ENCODE measurements around the gene SLC4A3. TPM values are rescaled to one million over a fixed set of nuclear protein-coding genes. Genes with fewer than 3 reads are reported as not detected.

SLC4A3 gene
- total and polyA plus RNA-seq, 2 of the 8 experiments (the other 6 are each of a cell fraction or from before 2014, with no cell fraction given), result 4.8 to 7.4 TPM

GRCh38 chr2:219679571-219679970, 52.1 kb downstream of the SLC4A3 start:
- Histone ChIP-seq H4K20me1 (replicated peaks in 1 of 2; ENCODE audit: control insufficient read depth in 1 of 2, insufficient read depth in 2 of 2, low read length in 2 of 2) (no peaks in the 10 kb centered on the region), H3K79me1 (ENCODE audit: low read depth, low read length) (no peaks in the 10 kb centered on the region), H3K4me1 (replicated peaks in 1 of 4; ENCODE audit: control insufficient read depth in 3 of 4, insufficient read depth in 4 of 4, low read length in 3 of 4) (peaks cover 0 to under 1% (median under 1%) of the 10 kb centered on the region in 4 experiments; a peak in 3 of 7 replicates), H4K5ac (ENCODE audit: insufficient read length, low read depth, low read length) (no peak overlapping the region), H3K9ac (replicated peaks in 1 of 4; ENCODE audit: extremely low read depth in 1 of 4, low read depth in 3 of 4, low read length in 3 of 4) (no peak overlapping the region), H2BK120ac (replicated peaks; ENCODE audit: low read depth, low read length) (no peak overlapping the region), H3K4me2 (ENCODE audit: insufficient read depth in 1 of 2, low read depth in 2 of 2, low read length in 2 of 2) (no peak overlapping the region), H3K36me3 (ENCODE audit: control insufficient read depth in 2 of 4, insufficient read depth in 4 of 4, low read length in 3 of 4) (no peaks in the 10 kb centered on the region), H3K4me3 (ENCODE audit: extremely low read depth in 1 of 4, insufficient read depth in 2 of 4, low read depth in 3 of 4, low read length in 4 of 4) (no peak overlapping the region), H2BK5ac (ENCODE audit: low read depth, low read length) (no peak overlapping the region), H2BK20ac (ENCODE audit: low read length) (no peak overlapping the region), H3K23ac (ENCODE audit: insufficient read length) (no peak overlapping the region), H3K4ac (replicated peaks; ENCODE audit: insufficient read length, low read depth, low read length) (no peak overlapping the region), H3K14ac (ENCODE audit: insufficient read length) (no peak overlapping the region), H4K91ac (replicated peaks; ENCODE audit: insufficient read length, low read length) (no peak overlapping the region), H4K8ac (ENCODE audit: extremely low read depth, insufficient read depth, low read length) (no peak overlapping the region), H3K79me2 (ENCODE audit: control insufficient read depth in 1 of 2, insufficient read depth in 2 of 2, low read length in 2 of 2) (no peaks in the 10 kb centered on the region), H3K27me3 (replicated peaks in 1 of 4; ENCODE audit: control insufficient read depth in 3 of 4, extremely low read depth in 1 of 4, insufficient read depth in 3 of 4, low read length in 3 of 4) (no peaks in the 10 kb centered on the region; a peak in 2 of 7 replicates), H3K56ac (replicated peaks; ENCODE audit: insufficient read length, low read depth, low read length) (no peak overlapping the region), H3K9me3 (ENCODE audit: insufficient read depth in 2 of 2, low read depth in 1 of 2, low read length in 1 of 2) (peaks cover 5 to 10% of the 10 kb centered on the region in 2 experiments; a peak in 3 of 4 replicates), H2AFZ (ENCODE audit: low read length) (no peak overlapping the region), H3K23me2 (ENCODE audit: low read depth, low read length) (no peaks in the 10 kb centered on the region), H2BK12ac (ENCODE audit: low read depth, low read length) (no peak overlapping the region), H3K18ac (ENCODE audit: extremely low read depth, low read length) (no peak overlapping the region), H2AK5ac (ENCODE audit: low read depth, low read length) (no peak overlapping the region), H3K27ac (ENCODE audit: low read depth, low read length) (no peak overlapping the region), H2BK15ac (ENCODE audit: low read length) (no peak overlapping the region)
- CTCF ChIA-PET (ENCODE audit: partially characterized antibody), result interaction anchor here (0.7 to 3.6 kb wide), 8 partner anchors 9 to 138 kb away, joined by 3 to 23 read pairs (median 4); no protein-coding TSS in a partner anchor
- 55% methylated on average over 1 of the region's 1 CpG; no CpG with 5 or more reads in 1 of the 2 experiments for WGBS, 2 experiments (ENCODE audit: extremely low coverage in 1 of 2, insufficient coverage in 1 of 2, insufficient read length in 1 of 2, insufficient replicate concordance in 2 of 2, low coverage in 1 of 2, low lambda C conversion rate in 2 of 2, missing lambda C conversion rate in 1 of 2)
- POLR2A ChIA-PET (ENCODE audit: partially characterized antibody), result interaction anchor here (0.8 to 1.1 kb wide), 2 partner anchors 10 to 33 kb away, joined by 3 to 4 read pairs; no protein-coding TSS in a partner anchor
- DNase-seq (ENCODE audit: low read depth in 1 of 2, low spot score in 2 of 2) (no peak), FAIRE-seq (no peak)
- TF ChIP-seq SRF (IDR thresholded peaks at IDR 0.05; ENCODE audit: low read depth, low read length) (no peak), SAP30 (IDR thresholded peaks at IDR 0.05; ENCODE audit: insufficient read depth, insufficient replicate concordance, low read length) (no peak), SP1 (IDR thresholded peaks at IDR 0.05; ENCODE audit: low read depth, low read length) (no peak), RNF2 (IDR thresholded peaks at IDR 0.05; ENCODE audit: borderline replicate concordance, low read depth, low read length, missing control alignments, poor library complexity, severe bottlenecking) (no peak), CEBPB (IDR thresholded peaks at IDR 0.05; ENCODE audit: low read depth, low read length) (no peak), PHF8 (conservative IDR thresholded peaks at IDR 0.05; ENCODE audit: low read depth, low read length) (no peak), EZH2 (IDR thresholded peaks at IDR 0.05; ENCODE audit: low read depth, low read length, severe bottlenecking) (no peak), CHD1 (IDR thresholded peaks at IDR 0.05; ENCODE audit: low read depth, low read length) (no peak), CTCF (IDR thresholded peaks at IDR 0.05; ENCODE audit: control extremely low read depth in 1 of 3, insufficient read depth in 1 of 3, low read depth in 1 of 3, low read length in 3 of 3) (no peak), CBX8 (IDR thresholded peaks at IDR 0.05; ENCODE audit: borderline replicate concordance, low read depth, low read length) (no peak), KDM5A (IDR thresholded peaks at IDR 0.05; ENCODE audit: low read length) (no peak)
